ENCODE measurements around the gene DLEC1. TPM values are rescaled to one million over a fixed set of nuclear protein-coding genes. Genes with fewer than 3 reads are reported as not detected.
A peak's percentile ranks its signal among the peaks of the same experiment; 100 is the strongest.

The DLEC1 gene
- total RNA-seq, 1 donor from 2014 or later = 0.22 TPM

DNA sequence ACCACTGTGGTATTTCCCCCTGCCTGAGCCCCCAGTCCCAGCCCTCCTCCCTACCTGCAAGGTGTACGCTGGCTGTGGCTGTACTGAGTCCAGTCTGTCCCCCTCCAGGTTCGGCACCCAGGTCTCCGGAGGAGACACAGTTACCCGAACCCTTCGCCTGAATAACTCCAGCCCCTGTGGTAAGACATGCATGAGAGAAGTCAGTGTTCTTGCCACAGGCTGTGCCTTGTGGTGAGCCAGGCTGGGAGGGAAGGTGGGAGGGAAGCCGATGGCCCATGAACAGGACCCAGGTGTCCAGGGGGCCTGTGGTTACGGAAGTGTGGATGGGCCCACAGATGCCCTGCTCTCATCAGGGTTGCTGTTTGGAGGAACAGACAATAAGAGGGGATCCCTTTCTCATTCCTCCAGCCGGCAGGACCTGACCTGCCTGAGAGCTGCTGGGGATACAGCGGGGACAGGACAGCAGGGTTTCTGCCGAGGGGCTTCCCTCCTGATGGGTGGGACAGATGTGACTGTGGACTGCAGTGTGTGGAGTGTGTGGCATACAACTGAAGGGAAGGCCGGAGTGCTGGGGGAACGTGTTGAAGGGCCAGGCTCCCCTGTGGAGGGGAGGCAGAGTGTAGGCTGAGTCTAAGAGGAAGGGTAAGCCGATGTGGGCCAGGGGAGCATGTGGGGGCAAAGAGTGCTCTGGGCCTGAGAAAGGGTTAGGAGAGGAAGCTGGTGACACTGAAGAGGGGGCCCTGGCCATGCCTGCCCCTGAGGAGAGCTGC is 76.1 kb downstream of the DLEC1 start:
- intact Hi-C loops (cut with DNase I) = no loop called here
- no peak for DNase-seq (ENCODE audit: low spot score)

DNA sequence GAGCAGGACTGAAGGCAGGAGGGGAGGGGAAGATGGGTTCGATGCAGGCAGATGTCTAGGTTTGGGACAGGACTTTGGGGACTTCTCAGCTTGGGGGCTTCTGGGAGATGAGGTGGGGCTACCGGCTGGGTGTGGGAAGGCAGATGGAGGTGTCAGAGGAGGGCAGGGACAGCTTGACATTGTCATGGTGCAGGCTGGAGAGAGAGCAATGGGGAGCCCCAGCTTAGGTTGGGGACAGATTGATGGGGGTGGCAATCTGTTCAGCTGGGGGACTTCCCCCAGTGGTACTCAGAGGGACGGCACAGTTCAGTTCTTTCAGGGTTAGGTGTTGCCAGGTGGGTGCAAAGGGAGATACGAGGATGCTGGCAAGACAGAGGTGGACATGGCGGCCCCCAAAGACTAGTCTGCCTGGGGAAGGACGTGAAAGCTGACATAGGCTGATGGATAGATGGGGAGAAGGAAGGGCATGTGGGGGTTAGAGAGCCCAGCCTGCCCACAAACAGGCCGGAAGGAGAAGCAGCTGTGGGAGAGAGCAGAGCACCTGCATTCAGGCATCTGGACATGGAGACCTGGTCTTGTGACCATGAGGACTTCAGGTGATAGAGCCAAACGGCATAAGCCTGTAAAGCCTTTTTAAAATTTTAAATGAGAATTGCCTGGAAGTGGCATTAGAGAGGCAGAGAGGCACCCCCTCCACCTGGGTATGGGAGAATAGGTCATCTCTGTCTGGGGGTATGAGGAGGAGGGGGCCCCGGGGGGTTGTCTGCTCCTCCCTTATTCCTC is 76.8 kb downstream of the DLEC1 start:
- intact Hi-C loops (cut with DNase I) = no loop called here
- DNase-seq (ENCODE audit: low spot score) = peak; percentile 59

- intact Hi-C loops (cut with DNase I) = no loop called here
- DNase-seq (ENCODE audit: low spot score) = peak; percentile 68
Observed at GRCh38 chr3:38116471-38117162, 77.6 kb downstream of the DLEC1 start.

DNA sequence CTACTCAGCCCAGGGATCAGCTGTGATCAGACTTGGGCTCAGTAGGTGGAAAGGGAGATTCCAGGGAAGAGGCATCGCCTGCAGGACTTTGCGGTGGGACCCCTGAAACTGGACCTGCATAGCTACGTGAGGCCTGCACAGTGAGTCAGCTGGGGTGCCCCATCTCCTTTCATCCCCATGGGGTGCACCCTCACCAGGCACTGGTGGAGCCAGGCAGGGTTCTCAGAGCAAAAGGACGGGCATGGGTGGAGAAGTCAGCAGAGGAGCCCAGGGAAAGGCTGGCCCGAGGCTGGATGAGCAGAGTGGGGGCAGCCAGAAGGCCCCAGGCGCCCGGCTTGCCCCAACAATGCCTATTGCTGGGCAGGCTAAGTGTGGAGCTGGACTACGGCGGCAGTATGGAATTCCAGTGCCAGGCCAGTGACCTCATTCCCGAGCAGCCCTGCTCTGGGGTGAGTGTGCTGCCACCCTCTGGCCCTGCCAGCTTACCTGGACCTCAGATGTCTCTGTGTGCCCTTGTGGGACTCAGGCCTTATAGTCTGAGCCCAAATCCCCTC is 78.2 kb downstream of the DLEC1 start:
- intact Hi-C loops (cut with DNase I) = no loop called here
- DNase-seq (ENCODE audit: low spot score) = peak; percentile 76

DNA sequence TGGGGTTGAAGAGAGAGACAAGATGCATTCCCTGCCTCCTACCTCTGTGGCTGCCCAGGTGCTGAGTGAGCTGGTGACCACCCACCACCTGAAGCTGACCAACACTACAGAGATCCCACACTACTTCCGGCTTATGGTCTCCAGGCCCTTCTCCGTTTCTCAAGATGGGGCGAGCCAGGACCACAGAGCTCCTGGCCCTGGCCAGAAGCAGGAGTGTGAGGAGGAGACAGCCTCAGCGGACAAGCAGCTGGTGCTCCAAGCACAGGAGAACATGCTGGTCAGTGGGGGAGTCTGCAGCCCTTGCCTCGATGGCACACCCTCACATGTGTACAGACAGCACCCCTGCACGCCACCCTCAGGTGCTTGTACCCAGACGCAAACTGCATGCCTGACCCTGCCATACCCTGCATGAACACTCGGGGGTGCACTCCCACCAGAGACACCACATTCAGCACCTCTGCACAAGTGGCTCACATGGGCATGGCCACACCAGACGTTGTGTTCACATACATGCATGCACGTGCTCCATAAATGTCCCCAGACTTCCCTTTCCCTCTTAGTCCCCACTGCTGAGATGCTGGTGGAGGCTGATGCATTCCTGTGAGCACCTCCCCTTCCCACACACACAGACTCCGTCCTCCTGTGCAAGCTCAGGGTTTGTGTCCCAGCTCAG is 78.9 kb downstream of the DLEC1 start:
- DNase-seq (ENCODE audit: low spot score) = peak; percentile 75
- intact Hi-C loops (cut with DNase I) = loop anchor here (2.0 kb wide), 1 partner anchor 363 kb away; no protein-coding TSS in a partner anchor

- no peak for DNase-seq (ENCODE audit: low spot score)
- intact Hi-C loops (cut with DNase I) = loop anchor here (2.0 kb wide), 1 partner anchor 362 kb away; no protein-coding TSS in a partner anchor
Observed at GRCh38 chr3:38118421-38119247, 79.6 kb downstream of the DLEC1 start.

DNA sequence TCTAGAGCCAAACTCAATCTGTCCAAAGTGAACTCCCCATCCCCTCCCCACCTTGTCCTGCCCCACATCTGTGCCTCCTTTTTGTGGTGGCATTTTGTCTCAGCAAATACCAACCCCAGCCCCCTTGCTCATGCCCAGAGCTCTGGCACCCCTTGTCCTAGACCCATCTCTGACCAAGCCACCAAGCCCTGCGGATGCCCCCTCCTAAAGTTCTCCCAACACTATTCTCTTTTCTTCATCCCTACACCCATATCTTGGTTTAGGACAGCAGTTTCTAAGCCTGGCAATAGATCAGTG is 80.2 kb downstream of the DLEC1 start:
- intact Hi-C loops (cut with DNase I) = loop anchor here (2.0 kb wide), 1 partner anchor 362 kb away; no protein-coding TSS in a partner anchor
- peak; percentile 35 for DNase-seq (ENCODE audit: low spot score)

DNA sequence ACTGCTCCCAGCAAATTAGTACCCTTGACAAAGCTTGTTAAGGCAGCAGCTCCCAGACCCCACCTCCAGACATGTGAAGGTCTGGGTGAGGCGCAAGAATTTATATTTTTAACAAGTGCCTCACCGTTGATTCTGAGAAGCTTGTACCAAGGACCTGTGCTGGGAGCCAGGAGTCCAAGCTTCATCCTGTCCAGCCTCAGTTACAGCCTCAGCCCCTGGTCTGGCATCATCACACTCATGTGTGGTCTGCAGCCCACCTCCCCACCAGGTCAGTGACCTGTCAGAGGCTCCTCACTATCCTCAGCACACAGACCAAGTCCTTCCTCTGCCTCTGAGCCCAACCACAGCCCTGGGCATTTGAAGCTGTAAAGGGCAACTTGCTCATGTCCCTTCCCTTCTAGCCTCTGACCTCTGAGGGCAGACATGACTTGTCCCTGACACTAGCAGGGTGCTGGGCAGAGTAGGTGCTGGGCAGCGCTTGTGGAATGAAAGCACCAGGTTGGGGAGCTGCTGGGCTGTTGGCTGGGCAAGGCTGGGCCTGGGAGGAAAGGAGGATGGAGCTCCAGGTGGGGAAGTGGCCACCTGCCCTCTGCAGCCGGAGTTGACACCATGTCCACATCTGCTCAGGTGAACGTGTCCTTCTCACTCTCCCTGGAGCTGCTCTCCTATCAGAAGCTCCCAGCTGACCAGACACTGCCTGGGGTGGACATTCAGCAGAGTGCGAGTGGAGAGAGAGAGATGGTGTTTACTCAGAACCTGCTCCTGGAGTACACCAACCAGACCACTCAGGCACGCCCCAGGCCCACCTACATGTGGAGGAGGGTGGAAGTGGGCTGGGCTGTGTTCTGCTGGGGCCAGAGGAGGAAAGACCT is 81.0 kb downstream of the DLEC1 start:
- DNase-seq (ENCODE audit: low spot score) = no peak
- intact Hi-C loops (cut with DNase I) = loop anchor here (2.0 kb wide), 1 partner anchor 361 kb away; no protein-coding TSS in a partner anchor

DNA sequence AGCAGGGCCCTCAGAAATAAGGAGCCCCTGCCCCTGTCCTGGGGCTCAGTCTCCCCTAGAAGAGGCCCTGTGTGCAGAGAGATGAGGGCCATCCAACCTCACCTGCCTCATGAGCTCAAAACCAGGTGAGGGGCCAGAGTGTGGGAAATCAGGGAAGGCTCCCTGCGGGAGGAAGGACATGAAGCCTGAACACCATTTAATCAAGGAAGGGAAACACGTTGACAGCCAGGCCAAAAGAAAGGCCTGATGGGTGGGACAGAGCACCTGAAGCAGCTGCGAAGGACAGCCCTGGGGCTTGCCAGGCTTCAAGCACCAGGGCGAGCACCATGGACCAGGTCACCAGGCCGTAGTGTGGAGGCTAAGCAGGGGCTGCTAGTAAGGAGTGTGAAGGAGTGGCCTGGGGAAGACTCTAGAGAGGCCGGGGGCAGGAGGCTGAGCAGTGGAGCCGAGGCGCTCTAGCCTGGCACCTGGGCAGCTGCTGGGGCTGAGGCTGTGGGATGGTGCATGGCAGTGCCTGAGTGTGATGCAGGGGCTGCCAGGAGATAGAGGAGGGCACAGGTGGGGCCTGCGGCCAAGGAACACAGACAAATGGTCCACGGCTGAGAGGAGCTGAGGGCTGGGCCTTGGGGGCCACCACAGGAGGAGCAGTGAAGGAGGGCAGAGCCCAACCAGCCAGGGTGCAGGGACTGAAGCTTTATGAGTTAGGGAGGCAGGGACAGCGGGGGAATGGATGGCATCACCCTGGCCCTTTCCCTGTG is 81.9 kb downstream of the DLEC1 start:
- intact Hi-C loops (cut with DNase I) = no loop called here
- DNase-seq (ENCODE audit: low spot score) = no peak

DNA sequence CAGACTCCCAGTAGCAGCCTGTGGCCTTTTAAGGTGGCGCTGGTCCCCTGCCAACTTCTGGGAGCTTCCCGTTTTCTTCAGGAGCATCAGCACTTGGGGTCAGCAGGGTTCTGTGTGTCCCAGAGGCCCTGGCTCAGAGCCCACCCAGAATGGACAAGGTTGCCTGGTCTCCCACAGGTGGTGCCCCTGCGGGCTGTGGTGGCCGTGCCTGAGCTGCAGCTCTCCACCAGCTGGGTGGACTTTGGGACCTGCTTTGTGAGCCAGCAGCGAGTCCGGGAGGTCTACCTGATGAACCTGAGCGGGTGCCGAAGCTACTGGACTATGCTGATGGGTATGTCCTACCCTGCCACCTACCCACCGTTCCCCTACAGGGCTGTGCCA is 82.4 kb downstream of the DLEC1 start:
- intact Hi-C loops (cut with DNase I) = no loop called here
- no peak for DNase-seq (ENCODE audit: low spot score)

- DNase-seq (ENCODE audit: low spot score) = no peak
- intact Hi-C loops (cut with DNase I) = no loop called here
Observed at GRCh38 chr3:38121832-38122461, 82.9 kb downstream of the DLEC1 start.

DNA sequence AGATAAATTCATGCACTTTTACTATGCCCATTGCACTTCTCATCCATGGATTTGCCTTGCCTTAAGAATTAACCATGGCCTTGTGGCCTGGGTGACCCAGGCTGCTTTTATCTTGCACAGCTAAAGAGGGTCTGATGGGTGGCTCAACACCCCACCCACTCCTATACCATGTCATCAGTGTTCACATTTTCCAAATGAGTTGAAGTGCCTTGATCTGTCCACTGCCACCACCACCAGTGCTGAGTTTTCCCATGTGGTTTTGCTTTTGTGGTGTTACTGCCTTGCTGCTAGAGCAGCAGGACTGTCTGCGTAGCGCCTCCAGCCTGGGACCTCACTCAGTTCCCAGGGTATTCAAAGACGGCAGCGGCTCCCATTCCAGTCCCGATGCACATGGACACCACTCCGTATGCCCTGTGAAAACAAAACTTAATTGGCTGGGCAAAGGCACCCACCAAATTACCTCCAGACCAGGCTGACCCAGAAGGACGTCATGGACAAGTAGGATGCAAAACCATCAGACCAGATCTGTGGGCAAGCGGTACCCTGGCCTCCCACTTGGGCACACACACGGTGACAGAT is 83.8 kb downstream of the DLEC1 start:
- intact Hi-C loops (cut with DNase I) = no loop called here

GRCh38 chr3:38124324-38125122 is 85.5 kb downstream of the DLEC1 start:
- intact Hi-C loops (cut with DNase I) = no loop called here

More for the DNA sequence above, 83.8 kb downstream of the DLEC1 start:
- DNase-seq (ENCODE audit: low spot score) = no peak

DNA sequence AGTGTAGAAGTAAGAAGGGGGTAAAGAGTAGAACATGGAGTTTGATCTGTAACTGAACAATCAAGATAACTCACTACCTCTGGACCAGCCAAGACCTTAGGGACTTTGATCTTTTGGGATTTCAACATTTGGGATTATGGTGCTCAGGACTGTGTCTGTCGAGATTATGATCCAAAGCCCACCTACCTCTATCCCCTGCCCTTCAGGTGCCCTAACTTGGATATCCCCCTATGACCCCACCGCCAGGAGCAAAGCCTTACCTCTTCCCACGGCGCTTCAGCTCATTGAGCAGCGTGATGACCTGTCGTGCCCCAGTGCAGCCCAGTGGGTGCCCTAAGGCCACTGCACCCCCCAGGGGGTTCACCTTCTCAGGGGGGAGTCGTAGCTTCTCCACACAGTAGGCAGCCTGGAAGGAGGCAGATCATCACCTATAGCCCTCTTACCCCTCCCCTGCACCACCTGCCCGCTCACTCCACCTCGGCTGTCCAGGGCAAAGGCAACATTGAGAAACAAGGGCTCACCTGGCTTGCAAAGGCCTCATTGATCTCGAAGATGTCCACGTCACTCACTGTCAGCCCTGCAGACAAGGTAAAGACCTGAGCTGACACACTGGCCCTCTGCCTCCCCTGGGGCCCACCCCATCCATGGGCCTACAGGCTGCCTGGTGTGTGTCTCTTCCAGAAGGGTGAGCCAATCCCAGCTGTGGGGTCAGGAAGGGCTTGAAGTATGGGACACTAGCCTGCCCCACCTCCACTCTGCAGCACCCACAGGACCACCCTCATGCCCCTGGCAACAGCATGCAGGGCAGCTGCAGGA is 86.5 kb downstream of the DLEC1 start:
- peak; percentile 57 for DNase-seq (ENCODE audit: low spot score)

More at GRCh38 chr3:38124324-38125122, 85.5 kb downstream of the DLEC1 start:
- DNase-seq (ENCODE audit: low spot score) = no peak

More for the DNA sequence above, 86.5 kb downstream of the DLEC1 start:
- intact Hi-C loops (cut with DNase I) = no loop called here

Measured in cardiac septum (tissue), 1 donor.